HG03095 (cell line): ENCODE data around the gene TRIM67.
"Not testable (repeated sequence)": the region's sequence is repeated elsewhere in the genome, so short reads cannot be mapped to it uniquely, and the experiment has no call there.

Source experiments
- ATAC-seq: cut with Tn5 transposase; IDR thresholded peaks from one replicate; pipeline ENCODE4 v1.9.1; 2021; ENCODE audit warnings: moderate library complexity; ENCODE audit not compliant: unreplicated experiment

TRIM67 gene

GRCh38 chr1:231201979-231202633, 40.2 kb downstream of the TRIM67 start:
- no peak for ATAC-seq

- ATAC-seq, result no peak
These were observed 41.6 kb downstream of the TRIM67 start for GRCh38 chr1:231203259-231204057.

GRCh38 chr1:231206856-231207255, 45.0 kb downstream of the TRIM67 start:
- ATAC-seq, result no peak

- no peak for ATAC-seq
These were observed 45.6 kb downstream of the TRIM67 start for GRCh38 chr1:231207437-231207836.

GRCh38 chr1:231208980-231209379, 47.1 kb downstream of the TRIM67 start:
- no peak for ATAC-seq

- no peak for ATAC-seq
These were observed 47.7 kb downstream of the TRIM67 start for GRCh38 chr1:231209531-231209930.

- ATAC-seq, result no peak
These were observed 48.3 kb downstream of the TRIM67 start for GRCh38 chr1:231210126-231210525.

GRCh38 chr1:231211005-231211857, 49.4 kb downstream of the TRIM67 start:
- peak; percentile 89 for ATAC-seq

GRCh38 chr1:231212301-231212700, 50.4 kb downstream of the TRIM67 start:
- ATAC-seq, result not testable (repeated sequence)

GRCh38 chr1:231213831-231214573, 52.1 kb downstream of the TRIM67 start:
- ATAC-seq, result no peak

GRCh38 chr1:231214918-231215680, 53.2 kb downstream of the TRIM67 start:
- ATAC-seq, result no peak

GRCh38 chr1:231215681-231216385, 54.0 kb downstream of the TRIM67 start:
- ATAC-seq, result no peak

- no peak for ATAC-seq
These were observed 54.6 kb downstream of the TRIM67 start for GRCh38 chr1:231216498-231216897.

GRCh38 chr1:231217056-231217455, 55.2 kb downstream of the TRIM67 start:
- ATAC-seq, result no peak

GRCh38 chr1:231218078-231218477, 56.2 kb downstream of the TRIM67 start:
- no peak for ATAC-seq

GRCh38 chr1:231219422-231220401, 57.9 kb downstream of the TRIM67 start:
- ATAC-seq, result no peak

- ATAC-seq, result no peak
These were observed 58.9 kb downstream of the TRIM67 start for GRCh38 chr1:231220801-231221200.

- no peak for ATAC-seq
These were observed 64.3 kb downstream of the TRIM67 start for GRCh38 chr1:231226156-231226555.
